WERI-Rb-1 (cell line): ENCODE results near the gene TIRAP.

ENCODE experiments used
- DNase-seq: peaks from one replicate; pipeline ENCODE4 v3.0.0-alpha.2; 2020
- H3K27ac ChIP-seq: fragments of 250-450 bp; sonication (Bioruptor Pico); 2 replicates; pipeline ENCODE4 v1.5.1; 2020; ENCODE audit warnings: mild to moderate bottlenecking, moderate library complexity
- H3K27me3 ChIP-seq: fragments of 250-450 bp; sonication (Bioruptor Pico); 2 replicates; pipeline ENCODE4 v1.5.1; 2021; ENCODE audit warnings: mild to moderate bottlenecking, low read depth, moderate library complexity; ENCODE audit not compliant: insufficient read depth, severe bottlenecking
- H3K36me3 ChIP-seq: fragments of 250-450 bp; sonication (Bioruptor Pico); 2 replicates; pipeline ENCODE4 v1.5.1; 2020; ENCODE audit warnings: mild to moderate bottlenecking, moderate library complexity
- H3K4me3 ChIP-seq: 2 replicates; pipeline ENCODE4 v1.5.1; 2011; ENCODE audit warnings: low read depth, mild to moderate bottlenecking, control low read depth, low read length
- H3K9me3 ChIP-seq: fragments of 250-450 bp; sonication (Bioruptor Pico); 2 replicates; pipeline ENCODE4 v1.5.1; 2021; ENCODE audit warnings: mild to moderate bottlenecking, moderate library complexity; ENCODE audit not compliant: severe bottlenecking
- TF ChIP-seq, protein P1 (sequence below): IDR thresholded peaks from 2 replicates; pipeline ENCODE4 v1.5.1; 2011; ENCODE audit warnings: low read depth, mild to moderate bottlenecking, control low read depth, inconsistent platforms, low read length

The TIRAP gene

DNA sequence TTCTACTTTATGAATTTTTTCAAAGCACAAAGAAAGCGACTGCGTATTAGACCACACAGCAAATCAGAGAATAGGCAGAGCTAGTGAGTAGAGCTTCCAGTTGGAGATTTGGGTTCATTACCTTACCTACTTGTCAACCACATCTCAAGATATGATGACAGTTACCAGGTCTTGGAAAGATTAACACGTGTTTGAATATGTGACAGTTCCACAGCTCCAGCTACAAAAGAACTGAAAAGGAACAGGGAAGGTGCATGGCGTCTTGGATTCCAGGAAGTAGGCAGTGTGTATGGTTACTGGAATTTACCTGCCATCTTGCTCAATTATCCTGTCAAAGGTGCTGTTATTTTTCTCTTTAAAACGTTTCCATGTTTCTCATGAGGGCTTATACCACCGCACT, 5.3 kb downstream of the TIRAP start:
- TF ChIP-seq, protein P1, sequence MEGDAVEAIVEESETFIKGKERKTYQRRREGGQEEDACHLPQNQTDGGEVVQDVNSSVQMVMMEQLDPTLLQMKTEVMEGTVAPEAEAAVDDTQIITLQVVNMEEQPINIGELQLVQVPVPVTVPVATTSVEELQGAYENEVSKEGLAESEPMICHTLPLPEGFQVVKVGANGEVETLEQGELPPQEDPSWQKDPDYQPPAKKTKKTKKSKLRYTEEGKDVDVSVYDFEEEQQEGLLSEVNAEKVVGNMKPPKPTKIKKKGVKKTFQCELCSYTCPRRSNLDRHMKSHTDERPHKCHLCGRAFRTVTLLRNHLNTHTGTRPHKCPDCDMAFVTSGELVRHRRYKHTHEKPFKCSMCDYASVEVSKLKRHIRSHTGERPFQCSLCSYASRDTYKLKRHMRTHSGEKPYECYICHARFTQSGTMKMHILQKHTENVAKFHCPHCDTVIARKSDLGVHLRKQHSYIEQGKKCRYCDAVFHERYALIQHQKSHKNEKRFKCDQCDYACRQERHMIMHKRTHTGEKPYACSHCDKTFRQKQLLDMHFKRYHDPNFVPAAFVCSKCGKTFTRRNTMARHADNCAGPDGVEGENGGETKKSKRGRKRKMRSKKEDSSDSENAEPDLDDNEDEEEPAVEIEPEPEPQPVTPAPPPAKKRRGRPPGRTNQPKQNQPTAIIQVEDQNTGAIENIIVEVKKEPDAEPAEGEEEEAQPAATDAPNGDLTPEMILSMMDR = no peak
- H3K4me3 ChIP-seq = no peak overlapping the region
- DNase-seq = no peak
- H3K27me3 ChIP-seq = no peaks in the 10 kb centered on the region
- peaks cover 10% of the 10 kb centered on the region for H3K36me3 ChIP-seq
- H3K27ac ChIP-seq = no peak overlapping the region
- H3K9me3 ChIP-seq = no peaks in the 10 kb centered on the region

DNA sequence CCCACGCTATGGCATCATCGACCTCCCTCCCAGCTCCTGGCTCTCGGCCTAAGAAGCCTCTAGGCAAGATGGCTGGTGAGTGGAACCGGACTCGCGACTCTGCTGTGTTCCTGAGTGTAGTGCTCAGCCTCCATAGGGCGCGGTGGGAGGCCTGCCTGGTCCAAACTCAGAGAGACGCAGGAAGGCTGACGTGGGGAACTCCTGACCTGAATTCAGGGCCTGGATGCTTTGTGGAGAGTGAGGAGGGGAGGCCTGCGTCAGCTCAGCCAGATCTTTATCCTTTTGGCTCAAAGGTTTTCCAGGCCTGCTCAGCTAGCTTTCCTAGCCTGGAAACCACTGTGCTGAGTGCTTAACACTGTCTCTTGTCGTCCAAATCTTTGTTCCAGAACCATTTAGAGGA, 8.0 kb downstream of the TIRAP start:
- no peak overlapping the region; the same call in 1 of the 2 replicates for H3K27ac ChIP-seq

DNA sequence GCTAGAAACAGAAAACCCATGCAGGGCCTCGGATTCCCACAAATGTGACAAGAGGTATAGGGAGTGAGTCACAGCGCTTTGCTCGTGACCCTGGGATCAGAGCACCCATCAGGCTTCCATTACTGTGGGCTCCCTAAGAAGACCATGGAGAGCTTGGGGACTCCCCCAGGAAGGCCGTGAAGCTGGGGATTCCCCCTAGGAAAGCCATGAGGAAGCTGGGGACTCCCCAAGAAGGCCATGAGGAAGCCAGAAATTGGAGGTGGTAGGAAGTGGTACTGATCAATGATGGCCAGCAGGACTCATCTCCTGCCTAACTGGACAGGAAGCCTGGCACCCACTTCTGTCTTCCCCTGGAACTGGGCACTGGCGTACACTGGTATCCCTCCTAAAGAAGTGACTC, 10.8 kb downstream of the TIRAP start:
- Histone ChIP-seq H3K4me3 (no peak overlapping the region), H3K27me3 (no peaks in the 10 kb centered on the region), H3K27ac (no peak overlapping the region), H3K9me3 (no peaks in the 10 kb centered on the region), H3K36me3 (peaks cover 25% of the 10 kb centered on the region)
- DNase-seq = no peak
- TF ChIP-seq, protein P1 = no peak

More for the DNA sequence above, 8.0 kb downstream of the TIRAP start:
- Histone ChIP-seq H3K4me3 (no peak overlapping the region), H3K36me3 (peaks cover 25% of the 10 kb centered on the region), H3K27me3 (no peaks in the 10 kb centered on the region), H3K9me3 (no peaks in the 10 kb centered on the region)
- no peak for DNase-seq
- TF ChIP-seq, protein P1 = no peak

DNA sequence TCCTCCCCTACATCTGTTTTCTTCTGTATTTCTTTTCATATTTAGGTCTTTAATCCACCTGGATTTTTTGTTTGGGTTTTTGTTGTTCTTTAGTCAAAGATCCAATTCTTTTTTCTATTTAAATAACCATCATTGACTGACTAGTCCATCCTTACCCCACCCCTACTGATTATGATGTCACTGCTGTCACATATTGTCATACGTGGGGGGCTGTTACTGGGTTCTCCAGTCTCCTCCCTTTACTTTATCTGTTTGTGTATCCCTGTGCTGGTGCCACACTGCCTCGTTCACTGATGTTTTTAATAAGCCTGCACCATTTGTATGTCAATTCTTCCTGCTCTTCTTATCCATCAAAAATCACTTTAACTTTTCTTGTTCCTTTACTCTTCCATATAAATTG, 14.1 kb downstream of the TIRAP start:
- H3K27me3 ChIP-seq = no peaks in the 10 kb centered on the region
- H3K36me3 ChIP-seq = peaks cover 32% of the 10 kb centered on the region
- no peak for DNase-seq
- H3K27ac ChIP-seq = no peak overlapping the region
- no peak overlapping the region for H3K4me3 ChIP-seq
- H3K9me3 ChIP-seq = no peaks in the 10 kb centered on the region
- TF ChIP-seq, protein P1 = no peak

DNA sequence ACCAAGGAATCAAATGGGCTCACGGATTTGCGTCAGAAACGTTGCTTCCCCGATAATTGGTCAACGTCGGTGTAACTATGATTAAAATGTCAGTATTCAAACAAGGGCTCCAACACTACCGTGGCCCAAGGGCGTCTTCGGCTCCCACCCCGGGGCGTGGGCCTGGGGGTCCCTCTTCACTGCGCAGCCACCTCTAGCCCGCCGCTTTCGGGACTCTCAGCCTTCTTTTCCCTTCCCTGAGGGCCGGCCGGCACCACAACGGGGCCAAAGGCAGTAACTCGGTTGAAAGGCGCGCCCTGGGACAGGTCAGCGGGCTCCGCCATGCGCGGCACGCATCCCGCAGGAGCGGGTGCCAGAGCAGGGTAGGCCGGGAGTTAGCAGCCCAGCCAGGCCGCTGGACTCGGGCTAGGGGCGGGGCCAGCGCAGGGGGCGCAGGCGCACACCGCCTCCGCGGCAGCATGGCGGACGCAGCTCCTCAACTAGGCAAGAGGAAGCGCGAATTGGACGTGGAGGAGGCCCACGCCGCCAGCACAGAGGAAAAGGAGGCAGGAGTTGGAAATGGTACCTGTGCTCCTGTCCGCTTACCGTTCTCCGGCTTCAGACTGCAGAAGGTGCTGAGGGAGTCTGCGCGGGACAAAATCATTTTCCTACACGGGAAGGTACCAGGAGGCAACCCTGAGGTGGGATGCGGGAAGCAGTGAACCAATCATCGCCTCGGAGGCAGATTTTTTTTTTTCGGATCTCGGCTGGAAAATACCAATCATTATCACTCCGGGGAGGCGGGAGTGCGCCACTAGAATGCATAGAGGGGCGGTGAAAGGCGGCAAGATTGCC, 20.9 kb downstream of the TIRAP start, which contains the start of gene DCPS:
DCPS (plus strand) TSS at position 438 of the 834 bp plus-strand sequence; CDS start at position 459, 21 bp downstream.
- H3K27ac ChIP-seq = peak within 1 kb of the TSS; percentile 96
- H3K36me3 ChIP-seq = peaks cover 27% of the 10 kb centered on the region
- no peaks in the 10 kb centered on the region for H3K27me3 ChIP-seq
- TF ChIP-seq, protein P1 = no peak
- H3K9me3 ChIP-seq = no peaks in the 10 kb centered on the region
- DNase-seq = peak; percentile 88
- peak within 1 kb of the TSS; percentile 90 for H3K4me3 ChIP-seq
